ENCODE results near the gene DDIT4.

DDIT4 gene

GRCh38 chr10:72234560-72235095, 39.1 kb upstream of the DDIT4 start:
- H3K27ac ChIP-seq: no peak overlapping the region
- TF ChIP-seq ZFX (IDR thresholded peaks at IDR 0.05) (no peak), CTCF (conservative IDR thresholded peaks at IDR 0.05) (no peak)

- TF ChIP-seq CTCF (conservative IDR thresholded peaks at IDR 0.05): no peak
- TF ChIP-seq ZFX (IDR thresholded peaks at IDR 0.05): no peak
- no peak overlapping the region for H3K27ac ChIP-seq
Measured at GRCh38 chr10:72235544-72236279, 38.0 kb upstream of the DDIT4 start.

GRCh38 chr10:72238392-72239175, 35.1 kb upstream of the DDIT4 start:
- H3K27ac ChIP-seq: no peak overlapping the region
- TF ChIP-seq ZFX (IDR thresholded peaks at IDR 0.05) (no peak), CTCF (conservative IDR thresholded peaks at IDR 0.05) (no peak)

- H3K27ac ChIP-seq: no peak overlapping the region
Measured at GRCh38 chr10:72239409-72239808, 34.3 kb upstream of the DDIT4 start.

GRCh38 chr10:72240371-72240770, 33.4 kb upstream of the DDIT4 start:
- TF ChIP-seq ZFX (IDR thresholded peaks at IDR 0.05) (no peak), CTCF (conservative IDR thresholded peaks at IDR 0.05) (no peak)
- no peak overlapping the region for H3K27ac ChIP-seq

More at GRCh38 chr10:72239409-72239808, 34.3 kb upstream of the DDIT4 start:
- TF ChIP-seq CTCF (conservative IDR thresholded peaks at IDR 0.05) (no peak), ZFX (IDR thresholded peaks at IDR 0.05) (no peak)

- TF ChIP-seq CTCF (conservative IDR thresholded peaks at IDR 0.05): no peak
- no peak for TF ChIP-seq ZFX (IDR thresholded peaks at IDR 0.05)
- no peak overlapping the region for H3K27ac ChIP-seq
Measured at GRCh38 chr10:72241691-72242252, 32.0 kb upstream of the DDIT4 start.

- peak overlapping the region; percentile 53; the same call in 1 of the 2 replicates for H3K27ac ChIP-seq
- no peak for TF ChIP-seq CTCF (conservative IDR thresholded peaks at IDR 0.05)
- no peak for TF ChIP-seq ZFX (IDR thresholded peaks at IDR 0.05)
Measured at GRCh38 chr10:72242675-72243074, 31.0 kb upstream of the DDIT4 start.
